CD1c-positive myeloid dendritic cell (primary cell): ENCODE measurements around the gene CDYL2.
"Not testable (repeated sequence)": the region's sequence is repeated elsewhere in the genome, so short reads cannot be mapped to it uniquely, and the experiment has no call there.

ENCODE experiments used
- DNase-seq: peaks from one replicate; pipeline ENCODE4 v3.0.0-alpha.2; 2016; ENCODE audit errors: extremely low spot score

CDYL2 gene

DNA sequence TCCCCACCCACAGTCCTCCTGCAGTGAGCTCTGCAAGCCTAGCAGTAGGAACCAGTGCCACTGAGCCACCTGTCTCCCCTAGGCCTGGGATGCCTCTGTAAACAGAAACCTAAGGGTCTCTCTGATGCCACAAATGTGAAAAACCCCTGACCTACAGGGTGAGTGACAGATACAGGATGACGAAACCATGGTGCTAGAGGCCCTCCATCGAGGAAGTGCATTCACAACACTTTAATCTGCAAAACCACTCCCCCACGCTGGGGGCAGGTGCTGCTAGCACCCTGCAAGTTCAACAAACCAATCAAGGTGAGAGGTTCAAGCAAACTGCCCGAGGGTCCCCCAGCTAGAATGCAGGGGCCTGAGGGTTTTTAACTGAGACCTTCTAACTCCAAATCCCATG is 59.5 kb downstream of the CDYL2 start:
- no peak for DNase-seq

DNA sequence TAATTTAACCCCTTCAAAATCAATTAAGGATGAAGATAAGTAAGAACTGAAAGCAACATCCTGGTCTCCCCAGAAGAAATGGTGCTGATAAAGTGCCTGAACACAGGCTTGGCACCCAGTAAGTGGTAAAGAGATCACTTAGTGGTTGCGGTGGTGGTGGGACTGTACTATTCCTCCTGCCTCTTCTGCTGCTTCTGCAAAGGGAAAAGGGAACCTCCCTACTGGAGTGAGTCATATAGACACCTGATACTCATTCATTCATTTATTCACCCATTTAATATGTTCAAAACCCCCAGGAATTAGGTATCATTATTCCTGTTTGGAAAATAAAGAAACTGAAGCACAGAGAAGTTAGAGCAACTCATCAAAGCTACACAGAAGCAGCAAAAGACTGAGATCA is 60.6 kb downstream of the CDYL2 start:
- no peak for DNase-seq

DNA sequence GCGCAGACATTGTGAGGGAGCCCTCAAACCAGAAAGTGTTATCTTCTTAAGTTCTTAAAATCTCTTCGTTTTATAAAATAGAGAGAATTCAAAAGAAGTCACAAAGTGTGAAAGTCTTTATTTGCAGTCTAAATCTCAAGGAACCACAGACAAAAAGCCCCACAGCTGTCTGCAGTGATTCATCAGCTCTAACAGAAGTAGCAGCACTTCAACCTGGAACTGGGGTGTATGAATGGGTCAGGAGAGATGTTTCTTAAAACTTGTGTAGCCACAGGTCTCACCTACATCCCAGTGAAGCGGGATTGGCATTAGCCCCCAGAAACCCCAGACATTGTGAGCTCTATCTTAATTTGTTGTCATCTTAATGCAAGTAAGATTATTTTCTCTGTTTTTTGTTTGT is 61.1 kb downstream of the CDYL2 start:
- no peak for DNase-seq

DNA sequence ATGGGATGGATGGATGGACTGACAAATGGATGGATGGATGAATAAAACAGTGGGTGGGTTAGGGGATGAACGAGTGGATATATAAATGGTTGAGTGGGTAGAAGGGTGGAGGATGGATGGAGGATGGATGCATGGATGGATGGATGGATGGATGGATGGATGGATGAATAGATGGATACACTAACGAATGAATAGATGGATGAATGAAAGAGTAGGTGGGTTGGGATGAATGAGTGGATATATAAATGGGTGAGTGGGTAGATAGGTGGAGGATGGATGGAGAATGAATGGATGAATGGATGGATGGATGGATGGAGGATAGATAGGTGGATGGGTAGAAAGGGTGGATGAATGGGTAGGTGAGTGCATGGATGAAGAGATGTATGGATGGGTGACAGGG is 62.1 kb downstream of the CDYL2 start:
- DNase-seq: no peak

DNA sequence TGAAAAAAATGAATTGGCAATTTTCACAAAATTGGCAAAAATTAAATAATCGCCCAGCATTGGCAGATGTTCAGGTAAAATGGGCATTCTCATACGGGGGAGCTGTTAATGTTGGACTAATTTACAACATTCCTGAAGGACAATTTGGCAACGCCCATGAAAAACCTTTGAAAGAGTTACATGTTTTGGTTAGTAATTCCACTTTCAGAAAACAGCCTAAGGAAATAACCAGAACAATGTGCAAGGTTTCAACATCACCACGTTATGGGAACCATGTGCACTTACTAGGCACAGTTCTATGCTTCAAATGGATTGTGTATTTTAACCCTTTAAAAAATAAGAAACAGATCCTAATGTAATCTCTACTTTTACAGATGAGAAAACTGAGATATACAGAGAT is 62.7 kb downstream of the CDYL2 start:
- DNase-seq: no peak

DNA sequence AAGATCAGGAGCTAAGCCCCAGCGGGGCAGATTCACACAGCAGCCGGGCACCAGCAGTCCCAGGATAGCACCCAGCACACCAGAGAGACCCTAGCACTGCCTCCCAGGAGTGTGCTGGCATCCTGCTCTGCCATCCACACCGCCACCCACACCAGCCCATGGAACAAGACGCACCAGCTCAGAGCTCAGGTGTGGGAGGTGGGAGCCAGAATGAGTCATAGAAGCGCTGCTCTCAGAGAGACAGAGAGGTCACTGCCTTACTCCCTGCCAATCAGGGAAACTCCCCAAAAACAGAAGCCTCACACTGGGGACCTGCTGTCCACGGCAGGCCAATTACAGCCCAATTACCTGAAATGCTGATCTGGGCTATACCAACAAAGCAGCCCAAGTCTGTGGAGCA is 64.9 kb downstream of the CDYL2 start:
- DNase-seq: no peak

DNA sequence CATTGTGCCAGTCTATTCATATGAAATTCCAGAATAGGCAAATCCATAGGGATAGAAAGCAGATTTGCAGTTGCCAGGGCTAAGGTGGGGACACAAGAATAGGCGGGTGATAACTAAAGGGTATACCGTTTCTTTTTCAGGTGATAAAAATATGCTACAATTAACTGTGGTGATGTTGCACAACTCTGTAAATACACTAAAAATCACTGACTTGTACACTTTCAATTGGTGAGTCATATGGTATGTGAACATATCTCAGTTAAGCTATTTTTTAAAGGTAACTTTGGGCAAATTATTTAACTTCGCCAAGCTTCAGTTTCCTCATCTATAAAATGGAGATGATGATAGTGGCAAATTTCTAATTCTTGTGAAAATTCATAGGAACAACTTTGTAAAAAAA is 65.9 kb downstream of the CDYL2 start:
- no peak for DNase-seq

DNA sequence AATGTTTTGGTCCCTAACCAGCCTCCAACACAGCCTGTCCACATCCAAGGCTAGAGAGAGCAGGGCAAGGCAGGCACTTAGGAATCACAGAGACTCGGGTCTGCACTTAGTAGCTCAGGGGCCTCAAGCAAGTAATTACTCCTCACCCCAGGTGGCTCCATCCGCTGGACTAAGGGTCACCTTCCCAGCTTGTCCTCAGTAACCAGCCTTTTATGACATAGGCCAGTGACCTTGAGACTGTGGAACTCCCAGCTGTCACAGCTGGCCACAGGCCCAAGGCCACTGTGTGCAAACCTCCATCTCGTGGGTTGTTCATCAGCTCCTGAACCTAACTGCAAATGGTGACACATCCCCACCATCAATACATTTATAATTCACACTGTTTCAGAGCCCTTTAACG is 68.6 kb downstream of the CDYL2 start:
- no peak for DNase-seq

DNA sequence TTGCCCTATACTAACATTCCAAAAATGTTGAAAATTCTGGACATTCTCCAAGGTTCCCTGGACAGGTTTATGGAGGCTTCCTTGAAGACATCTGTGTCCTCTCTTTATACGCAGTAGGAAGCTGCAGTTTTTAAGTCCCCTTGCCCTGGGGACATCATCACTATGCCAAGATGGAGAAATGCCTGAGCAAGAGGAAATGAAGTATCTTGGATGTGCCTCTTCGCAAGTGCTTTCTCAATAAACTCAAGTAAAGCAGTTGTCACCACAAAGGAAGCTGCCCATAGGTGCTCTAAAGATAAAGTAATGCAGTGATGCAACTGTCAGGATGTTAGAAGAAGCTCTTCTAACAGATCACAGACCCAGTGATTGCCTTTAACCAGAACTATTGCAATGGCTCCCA is 71.0 kb downstream of the CDYL2 start:
- DNase-seq: no peak

DNA sequence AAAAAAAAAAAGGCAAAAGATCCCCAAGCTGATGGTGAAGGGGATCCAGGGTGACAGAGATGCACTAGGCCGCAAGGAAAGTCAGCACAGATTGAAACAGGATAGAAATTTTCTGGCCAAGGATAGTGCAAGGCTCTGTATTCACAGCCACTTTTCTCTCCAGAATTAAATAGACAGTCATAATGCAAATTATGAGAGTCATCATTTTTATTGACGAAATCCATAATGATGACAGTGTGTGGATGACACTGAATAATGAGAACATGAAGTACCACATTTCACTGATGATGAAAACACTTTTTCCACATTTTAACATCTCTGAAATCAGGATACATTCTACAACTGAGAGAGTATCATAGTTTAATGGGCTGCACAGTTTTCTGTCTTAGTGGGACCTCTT is 72.5 kb downstream of the CDYL2 start:
- DNase-seq: no peak

DNA sequence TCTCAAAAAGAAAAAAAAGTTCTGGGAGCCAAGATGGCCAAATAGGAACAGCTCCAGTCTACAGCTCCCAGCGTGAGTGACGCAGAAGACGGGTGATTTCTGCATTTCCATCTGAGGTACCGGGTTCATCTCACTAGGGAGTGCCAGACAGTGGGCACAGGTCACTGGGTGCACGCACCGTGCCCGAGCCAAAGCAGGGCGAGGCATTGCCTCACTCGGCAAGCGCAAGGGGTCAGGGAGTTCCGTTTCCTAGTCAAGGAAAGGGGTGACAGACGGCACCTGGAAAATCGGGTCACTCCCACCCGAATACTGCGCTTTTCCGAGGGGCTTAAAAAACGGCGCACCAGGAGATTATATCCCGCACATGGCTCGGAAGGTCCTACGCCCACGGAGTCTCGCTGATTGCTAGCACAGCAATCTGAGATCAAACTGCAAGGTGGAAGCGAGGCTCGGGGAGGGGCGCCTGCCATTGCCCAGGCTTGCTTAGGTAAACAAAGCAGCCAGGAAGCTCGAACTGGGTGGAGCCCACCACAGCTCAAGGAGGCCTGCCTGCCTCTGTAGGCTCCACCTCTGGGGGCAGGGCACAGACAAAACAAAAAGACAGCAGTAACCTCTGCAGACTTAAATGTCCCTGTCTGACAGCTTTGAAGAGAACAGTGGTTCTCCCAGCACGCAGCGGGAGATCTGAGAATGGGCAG is 77.2 kb downstream of the CDYL2 start:
- not testable (repeated sequence) for DNase-seq

DNA sequence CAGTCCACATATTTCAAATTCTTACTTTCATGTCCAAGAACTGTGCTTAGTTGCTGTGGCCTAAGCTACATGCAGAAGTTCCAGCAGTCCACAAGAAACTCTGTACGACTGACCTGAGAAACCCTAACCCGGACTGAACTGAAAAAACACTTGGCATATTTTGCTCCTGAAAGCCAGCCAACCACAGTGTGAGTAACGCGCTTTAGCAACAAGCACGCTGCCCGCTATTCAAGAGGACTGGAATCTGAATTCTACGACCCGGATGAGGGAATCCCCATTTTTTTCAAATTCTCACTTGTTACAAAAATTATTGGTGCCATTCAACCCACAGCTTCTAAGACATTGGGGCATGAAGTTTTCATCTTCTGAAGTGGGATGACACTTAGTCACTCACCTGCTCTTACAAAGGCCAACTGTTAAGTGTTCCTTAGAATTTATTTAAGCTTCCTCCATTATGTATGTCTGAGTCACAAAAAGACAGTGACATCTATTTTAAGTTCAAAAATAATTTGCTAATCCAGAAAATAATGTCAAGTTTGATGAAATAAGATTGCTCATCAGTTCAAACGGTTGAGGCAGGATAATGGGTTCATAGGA is 78.7 kb downstream of the CDYL2 start:
- no peak for DNase-seq

DNA sequence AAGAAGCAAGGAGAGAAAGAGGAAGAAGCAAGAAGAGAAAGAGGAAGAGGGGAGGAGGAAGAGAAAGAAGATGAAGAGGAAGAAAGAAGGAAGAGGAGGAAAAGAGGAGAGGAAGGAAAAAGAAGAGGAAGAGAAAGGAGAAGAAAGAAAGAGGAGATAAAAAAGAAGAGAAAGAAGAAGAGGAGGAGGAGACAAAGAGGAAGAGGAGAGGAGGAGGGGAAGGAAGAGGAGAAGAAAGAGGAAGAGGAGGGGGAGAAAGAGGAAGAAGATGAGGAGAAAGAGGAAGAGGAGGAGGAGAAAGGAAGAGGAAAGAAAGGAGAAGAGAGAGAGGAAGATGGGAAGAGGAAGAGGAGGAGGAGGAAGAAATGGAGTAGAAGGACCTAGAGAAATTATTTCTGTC is 80.4 kb downstream of the CDYL2 start:
- no peak for DNase-seq

DNA sequence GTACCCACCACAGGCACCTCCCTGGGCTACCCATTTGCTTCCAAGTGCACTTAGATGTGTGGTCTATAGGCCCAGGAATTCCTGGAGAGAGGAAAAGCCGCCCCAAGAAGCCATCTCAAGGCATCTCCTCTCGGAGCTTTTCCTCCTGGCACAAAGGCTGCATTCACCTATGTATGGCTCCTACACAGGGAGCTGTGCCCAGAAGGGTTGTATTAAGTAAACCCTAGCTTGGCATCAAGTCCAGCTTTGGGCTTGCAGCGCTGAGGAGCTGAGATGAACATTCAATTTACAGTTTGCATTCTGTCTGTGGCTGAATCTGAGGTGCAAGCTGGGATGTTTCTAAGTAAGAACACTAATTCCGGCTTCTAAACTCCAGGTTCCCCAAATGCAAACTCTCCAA is 81.3 kb downstream of the CDYL2 start:
- no peak for DNase-seq

DNA sequence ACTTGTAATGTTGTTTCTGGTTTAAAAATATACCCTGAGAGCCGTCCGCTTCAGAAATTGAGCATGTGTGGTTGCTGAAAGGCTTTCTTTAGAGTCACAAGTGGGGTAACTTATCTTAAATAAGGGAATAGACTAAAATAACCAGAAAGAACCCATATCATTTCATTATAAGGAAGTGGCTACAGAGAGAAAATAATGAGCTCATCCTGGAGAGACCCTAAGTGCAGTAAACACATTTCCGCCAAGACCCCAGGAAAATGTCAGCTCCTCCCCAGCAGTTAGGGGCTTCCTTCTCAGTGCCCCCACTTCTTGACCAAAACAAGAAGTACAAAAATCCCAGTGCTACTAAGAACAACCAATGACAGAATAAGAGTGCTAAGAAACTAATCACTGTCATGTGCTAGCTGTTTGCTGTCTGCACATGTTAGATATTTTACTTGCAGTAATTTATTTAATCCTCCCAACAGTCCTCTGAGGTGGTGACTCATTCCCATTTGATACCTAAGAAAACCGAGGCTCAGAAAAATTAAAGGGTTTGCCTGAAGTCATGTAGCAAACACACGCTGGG is 83.5 kb downstream of the CDYL2 start:
- no peak for DNase-seq

DNA sequence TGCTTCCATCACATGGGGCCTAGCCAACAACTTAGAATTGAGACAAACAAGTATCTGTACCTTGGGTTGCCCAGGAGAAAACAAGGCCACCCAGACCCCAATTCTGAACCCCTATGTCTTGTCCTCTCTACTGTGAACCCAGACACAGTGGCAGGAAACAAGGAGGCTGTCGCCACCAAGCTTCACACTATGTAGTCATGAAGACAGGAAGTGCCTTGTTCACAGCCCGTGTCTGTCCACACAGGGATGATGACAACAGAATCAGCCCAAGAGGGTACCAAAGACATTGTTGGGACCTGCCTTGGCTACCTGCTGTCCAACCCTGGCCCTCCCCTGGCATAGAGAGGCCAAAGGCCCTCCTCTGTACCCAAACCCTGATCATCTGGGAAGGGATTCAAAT is 84.8 kb downstream of the CDYL2 start:
- DNase-seq: no peak

DNA sequence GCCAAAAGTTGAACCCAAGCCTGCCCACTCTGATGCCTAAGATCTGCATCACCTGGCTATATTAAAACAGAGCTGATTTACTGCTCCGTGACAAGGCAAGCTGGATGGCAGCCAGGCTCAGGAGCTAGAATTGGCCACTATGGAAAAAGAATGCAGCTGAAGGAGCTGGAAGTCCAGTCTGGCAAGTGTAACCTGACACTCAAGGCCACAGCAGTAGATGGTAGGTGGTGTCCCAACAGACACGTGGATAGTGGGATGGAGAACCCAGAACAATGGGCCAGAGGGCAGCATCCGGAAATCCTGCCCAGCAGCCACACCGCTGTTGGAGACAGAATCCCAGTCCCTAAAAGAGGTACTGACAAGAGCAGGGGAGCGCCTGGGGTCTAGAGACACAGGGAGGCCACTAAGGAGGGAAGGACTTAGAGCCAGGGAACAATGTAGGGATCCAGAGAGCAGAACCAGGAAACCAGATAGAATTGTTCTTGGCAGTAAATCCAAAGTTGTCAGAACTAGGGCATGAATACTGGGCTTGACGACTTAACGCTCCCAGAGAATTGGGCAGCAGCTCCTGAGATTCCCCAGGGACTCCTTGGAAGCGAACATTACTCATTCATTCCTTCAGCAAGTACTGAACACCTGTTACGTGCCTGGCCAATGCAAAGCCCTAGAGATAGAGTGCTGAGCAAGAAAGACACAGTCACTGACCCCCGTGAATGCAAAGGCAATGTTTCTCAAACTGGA is 85.7 kb downstream of the CDYL2 start:
- no peak for DNase-seq

DNA sequence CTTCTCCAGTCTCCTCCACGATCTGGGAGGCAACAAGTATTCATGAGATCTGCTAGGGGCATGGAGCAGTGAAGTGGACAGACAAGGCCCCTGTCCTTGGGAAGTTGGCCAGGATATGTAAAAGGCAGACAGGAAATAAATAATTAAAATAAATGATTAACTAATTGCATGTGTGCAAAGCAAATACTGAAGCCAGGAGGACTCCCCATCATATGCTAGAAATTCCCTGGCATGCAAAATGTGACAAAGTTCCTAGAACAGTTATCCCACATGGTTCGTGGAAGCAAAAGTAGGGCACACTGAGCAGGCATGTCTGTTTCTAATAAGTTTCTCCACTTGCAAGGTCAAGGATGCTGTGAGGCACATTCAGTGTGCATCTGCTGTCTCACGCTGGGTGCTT is 86.8 kb downstream of the CDYL2 start:
- no peak for DNase-seq

DNA sequence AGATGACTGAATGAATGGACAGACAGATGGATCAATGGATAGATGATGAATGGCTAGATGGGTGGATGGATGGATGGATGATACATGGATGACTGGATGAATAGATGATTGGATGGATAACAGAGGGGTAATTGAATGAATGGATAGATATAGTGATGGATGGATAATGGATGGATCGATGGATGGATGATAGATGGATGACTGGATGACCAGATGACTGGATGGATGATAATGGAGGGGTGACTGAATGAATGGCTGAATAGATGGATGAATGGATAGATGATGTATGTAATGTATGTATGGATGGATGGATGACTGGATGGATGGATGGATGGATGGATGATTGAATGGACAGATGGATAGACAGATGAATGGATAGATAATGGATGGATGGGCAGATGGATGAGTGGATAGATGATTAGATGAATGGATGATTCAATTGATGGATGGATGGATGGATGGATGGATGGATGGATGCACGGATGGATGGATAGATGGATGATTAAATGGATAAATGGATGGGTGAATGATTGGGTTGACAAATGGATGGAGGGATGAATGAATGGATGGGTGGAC is 87.7 kb downstream of the CDYL2 start:
- DNase-seq: no peak

DNA sequence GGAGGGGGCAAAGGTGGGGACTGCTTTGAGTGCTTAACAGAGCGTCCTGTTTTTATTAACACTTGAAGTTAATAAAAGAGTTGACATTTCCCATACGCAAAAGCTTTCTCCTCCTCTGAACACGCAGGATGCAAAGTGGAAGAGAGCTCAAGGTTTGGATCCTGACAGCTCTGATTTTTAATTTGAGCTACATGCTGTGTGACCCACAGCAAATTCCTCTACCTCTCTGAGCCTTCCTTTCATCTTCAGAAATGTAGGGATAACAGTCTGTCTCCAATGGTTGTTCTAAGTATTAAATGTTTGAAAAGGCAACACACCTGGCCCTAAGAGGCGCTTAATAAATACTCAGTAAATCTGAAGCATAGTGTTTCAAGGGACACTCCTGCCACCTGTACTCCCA is 93.0 kb downstream of the CDYL2 start:
- DNase-seq: no peak

DNA sequence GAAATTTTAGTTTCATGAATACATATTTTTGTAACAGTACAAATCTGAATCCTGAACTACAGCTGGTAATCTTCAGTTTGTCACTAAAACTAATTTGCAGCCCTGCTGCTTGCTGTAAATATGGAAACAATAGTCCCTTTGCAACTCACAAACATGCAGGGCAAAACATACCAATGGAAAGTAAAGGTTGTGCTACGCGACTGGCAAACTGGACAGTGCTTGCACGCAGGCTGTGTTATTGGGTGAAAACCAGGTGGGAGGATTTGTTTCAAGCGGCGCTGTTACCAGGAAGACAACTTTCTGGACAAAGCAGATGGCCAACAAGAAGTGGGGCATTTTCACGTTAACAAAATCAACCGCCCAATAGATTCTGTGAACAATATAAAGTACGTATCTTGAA is 93.5 kb downstream of the CDYL2 start:
- no peak for DNase-seq

DNA sequence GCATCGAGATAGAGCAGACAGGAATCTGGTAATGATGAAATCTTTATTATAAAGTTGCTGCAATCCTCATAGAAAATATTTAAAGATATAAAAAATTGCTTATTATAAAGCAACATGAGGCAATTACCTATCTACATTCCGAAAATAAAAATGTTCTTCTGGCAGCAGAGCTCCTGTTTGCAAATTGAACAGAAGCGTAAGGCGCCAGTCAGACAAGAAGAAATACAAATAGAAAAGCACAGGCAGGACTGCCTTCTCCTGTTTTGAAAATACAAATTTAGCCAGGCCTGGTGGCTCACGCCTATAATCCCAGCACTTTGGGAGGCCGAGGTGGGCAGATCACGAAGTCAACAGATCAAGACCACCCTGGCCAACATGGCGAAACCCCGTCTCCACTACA is 95.6 kb downstream of the CDYL2 start:
- DNase-seq: no peak

DNA sequence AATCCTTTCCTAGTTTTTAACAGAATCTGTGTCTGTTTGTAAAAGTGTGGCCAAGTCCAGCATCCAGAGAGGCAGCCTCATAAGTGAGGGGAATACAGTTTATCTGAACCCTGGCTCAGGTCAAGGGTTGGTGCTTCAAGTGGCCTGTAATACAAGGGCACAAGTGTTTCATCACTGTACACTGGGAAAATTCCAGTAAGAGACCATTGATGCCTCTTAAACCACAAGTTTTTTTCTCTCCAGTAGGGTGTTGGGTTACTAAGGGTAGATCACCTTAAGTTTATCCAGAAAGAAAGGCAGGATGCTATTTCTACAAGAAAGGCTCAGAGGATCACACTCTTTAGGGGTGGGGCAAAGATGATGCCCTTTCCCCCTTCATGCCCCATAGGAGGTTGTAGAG is 96.7 kb downstream of the CDYL2 start:
- DNase-seq: no peak
